ENCODE results near the gene CDC7.

DNA sequence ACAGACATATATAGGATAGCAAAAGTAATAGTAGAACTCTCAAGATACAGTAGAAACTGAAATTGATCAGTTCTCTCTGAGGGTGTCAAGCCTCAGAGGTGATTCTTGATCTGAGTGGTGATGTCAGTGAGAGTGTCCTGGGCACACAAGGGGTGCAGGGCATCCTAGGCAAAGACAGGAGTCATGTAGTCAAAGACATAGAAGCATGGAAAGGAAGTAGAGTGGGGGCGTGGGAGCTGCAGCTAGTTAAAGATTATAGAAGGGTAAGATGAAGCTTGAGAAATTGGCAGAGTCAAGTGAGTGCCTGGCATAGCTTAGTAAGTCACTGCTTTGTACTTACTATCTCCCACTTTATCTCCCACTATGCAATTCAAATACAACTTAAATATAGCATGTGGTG lies 22.8 kb downstream of the CDC7 start:
- TF ChIP-seq TP53 (CRISPR knock-in tag; IDR thresholded peaks at IDR 0.05) (no peak), ZNF423 (CRISPR knock-in tag; IDR thresholded peaks at IDR 0.05) (no peak), IRF2 (CRISPR knock-in tag; IDR thresholded peaks at IDR 0.05; ENCODE audit: borderline replicate concordance, low read depth) (no peak), FOXJ3 (CRISPR knock-in tag; IDR thresholded peaks at IDR 0.05; ENCODE audit: borderline replicate concordance) (no peak), TEAD4 (CRISPR knock-in tag; IDR thresholded peaks at IDR 0.05) (no peak), CTCF (IDR thresholded peaks at IDR 0.05) (no peak)

Data from WTC11 (cell line).